Upper lobe of left lung (tissue), 6 donors: Measurements from ENCODE around the gene RPL27A. TPM values are rescaled to one million over a fixed set of nuclear protein-coding genes. Genes with fewer than 3 reads are reported as not detected.

Experiments
- ATAC-seq, 2 donors: fragments of 200-7000 bp; cut with Tn5 transposase; one replicate each; pipeline ENCODE4 v1.9.1; 2022; ENCODE audit warnings: mild to moderate bottlenecking in 2 of 2, moderate library complexity in 2 of 2; ENCODE audit not compliant: low FRiP score in 2 of 2
- DNase-seq, 2 donors: peaks; one replicate each; pipeline ENCODE4 v3.0.0-alpha.2; 2019 to 2020
- H3K27ac ChIP-seq, 4 donors: fragments of 200-600 bp; sonication (generic); one replicate each; pipeline ENCODE4 v1.5.1; 2016 to 2019
- H3K27me3 ChIP-seq, 4 donors: fragments of 200-600 bp; sonication (generic); one replicate each; pipeline ENCODE4 v1.5.1; 2017 to 2019
- H3K36me3 ChIP-seq, 4 donors: fragments of 200-600 bp; sonication (generic); one replicate each; pipeline ENCODE4 v1.5.1; 2016 to 2019
- H3K4me1 ChIP-seq, 4 donors: fragments of 200-600 bp; sonication (generic); one replicate each; pipeline ENCODE4 v1.5.1; 2018 to 2019
- H3K4me3 ChIP-seq, 4 donors: fragments of 200-600 bp; sonication (generic); one replicate each; pipeline ENCODE4 v1.5.1; 2017 to 2019; ENCODE audit warnings: mild to moderate bottlenecking in 2 of 4, moderate library complexity in 1 of 4
- H3K9me3 ChIP-seq, 4 donors: fragments of 200-600 bp; sonication (generic); one replicate each; pipeline ENCODE4 v1.5.1; 2018 to 2019
- EP300 ChIP-seq, 4 donors: sonication (generic); formaldehyde crosslinking; IDR thresholded peaks; one replicate each; pipeline ENCODE4 v1.5.1; 2017; ENCODE audit warnings: antibody characterized with exemption in 4 of 4, control low read depth in 2 of 4
- POLR2A ChIP-seq, 4 donors: fragments of 450-650 bp; IDR thresholded peaks; one replicate each; pipeline ENCODE4 v1.5.1; 2016 to 2017; ENCODE audit warnings: antibody characterized with exemption in 4 of 4, mild to moderate bottlenecking in 2 of 4
- POLR2AphosphoS5 ChIP-seq, 2 donors: sonication (generic); formaldehyde crosslinking; IDR thresholded peaks; one replicate each; pipeline ENCODE4 v1.5.1; 2017; ENCODE audit warnings: antibody characterized with exemption in 2 of 2
- WGBS, 2 donors: methylation state at CpG; one replicate each; pipeline ENCODE4 v1.1.5; 2017 to 2018; 5-methylcytosine and 5-hydroxymethylcytosine counted together
- total RNA-seq, 6 donors: library from RNA; depleted of rRNA in 4 of 6; stranded (reverse); fragments of >200 nt in 4 of 6; gene quantifications; one replicate each; pipeline versions ENCODE4 v1.1.0 to v1.2.1, GENCODE V29; 2016 to 2021
- TF ChIP-seq, protein P1 (sequence below), 6 experiments: fragments of 450-650 bp in 4 of 6; fragments of 200-600 bp in 2 of 6; sonication (generic) in 2 of 6; IDR thresholded peaks; one replicate each; pipeline ENCODE4 v1.5.1; 2016 to 2019; ENCODE audit warnings: antibody characterized with exemption in 6 of 6
- donor health status: DM: no; HTN: no; CAD: no; lungs with moderate emphysema.
- donor health status: DM: no; HTN: yes; CAD: no; lungs with severe emphysema.

RPL27A gene
- total RNA-seq, 6 donors from 2014 or later = 652 to 1,317 (median 861) TPM

DNA sequence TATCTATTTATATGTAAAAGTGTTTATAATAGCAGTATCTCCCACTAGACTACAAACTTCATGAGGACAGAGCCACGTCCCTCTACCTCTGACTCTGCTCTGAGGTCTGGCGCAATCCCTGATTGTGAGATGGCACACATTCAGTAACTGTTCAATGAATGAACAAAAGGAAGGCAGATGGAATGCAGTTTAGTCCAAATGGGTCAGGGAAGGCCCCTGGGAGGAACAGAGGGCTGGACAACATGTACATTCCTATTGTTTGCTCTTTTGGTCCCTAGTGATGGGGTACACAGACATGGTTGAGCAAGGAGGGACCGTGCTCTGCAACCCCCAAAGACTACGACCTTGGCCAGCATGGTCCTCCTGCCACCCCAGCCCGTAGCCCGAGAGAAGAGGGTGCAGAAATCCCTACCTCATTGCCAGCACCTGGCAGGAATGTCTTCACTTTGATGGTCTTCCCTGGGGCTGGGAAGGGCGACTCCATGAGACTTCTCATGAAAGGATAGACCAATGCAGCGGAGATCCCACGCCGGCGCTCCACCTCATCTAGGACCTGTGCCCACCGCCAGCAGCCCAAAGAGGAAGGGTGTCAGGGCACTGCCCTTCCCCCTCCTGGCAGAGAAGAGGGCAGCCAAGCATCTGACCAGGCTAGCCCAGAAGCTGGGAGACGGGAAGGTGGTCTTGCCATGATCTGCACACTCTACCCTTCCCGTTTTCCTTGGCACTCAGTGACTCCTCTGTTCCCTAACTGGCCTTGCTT lies 24.3 kb downstream of the RPL27A start:
- DNase-seq (no peak), ATAC-seq (no peak)
- Histone ChIP-seq H3K27me3 (no peaks in the 10 kb centered on the region), H3K27ac (peak overlapping the region in 1 of 4 donors; percentile 50), H3K9me3 (no peaks in the 10 kb centered on the region), H3K4me1 (peaks cover 0 to 3% (median 1%) of the 10 kb centered on the region in 4 donors), H3K4me3 (no peak overlapping the region), H3K36me3 (peaks cover 2 to 66% (median 52%) of the 10 kb centered on the region in 4 donors)
- TF ChIP-seq POLR2A (IDR thresholded peaks at IDR 0.05) = no peak
- TF ChIP-seq, protein P1, sequence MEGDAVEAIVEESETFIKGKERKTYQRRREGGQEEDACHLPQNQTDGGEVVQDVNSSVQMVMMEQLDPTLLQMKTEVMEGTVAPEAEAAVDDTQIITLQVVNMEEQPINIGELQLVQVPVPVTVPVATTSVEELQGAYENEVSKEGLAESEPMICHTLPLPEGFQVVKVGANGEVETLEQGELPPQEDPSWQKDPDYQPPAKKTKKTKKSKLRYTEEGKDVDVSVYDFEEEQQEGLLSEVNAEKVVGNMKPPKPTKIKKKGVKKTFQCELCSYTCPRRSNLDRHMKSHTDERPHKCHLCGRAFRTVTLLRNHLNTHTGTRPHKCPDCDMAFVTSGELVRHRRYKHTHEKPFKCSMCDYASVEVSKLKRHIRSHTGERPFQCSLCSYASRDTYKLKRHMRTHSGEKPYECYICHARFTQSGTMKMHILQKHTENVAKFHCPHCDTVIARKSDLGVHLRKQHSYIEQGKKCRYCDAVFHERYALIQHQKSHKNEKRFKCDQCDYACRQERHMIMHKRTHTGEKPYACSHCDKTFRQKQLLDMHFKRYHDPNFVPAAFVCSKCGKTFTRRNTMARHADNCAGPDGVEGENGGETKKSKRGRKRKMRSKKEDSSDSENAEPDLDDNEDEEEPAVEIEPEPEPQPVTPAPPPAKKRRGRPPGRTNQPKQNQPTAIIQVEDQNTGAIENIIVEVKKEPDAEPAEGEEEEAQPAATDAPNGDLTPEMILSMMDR (IDR thresholded peaks at IDR 0.05) = no peak
- no peak for TF ChIP-seq EP300 (IDR thresholded peaks at IDR 0.05)
- no peak for TF ChIP-seq POLR2AphosphoS5 (IDR thresholded peaks at IDR 0.05)
- 92 to 96% methylated on average over 8 to 14 of the region's 14 CpGs for WGBS, 2 donors

DNA sequence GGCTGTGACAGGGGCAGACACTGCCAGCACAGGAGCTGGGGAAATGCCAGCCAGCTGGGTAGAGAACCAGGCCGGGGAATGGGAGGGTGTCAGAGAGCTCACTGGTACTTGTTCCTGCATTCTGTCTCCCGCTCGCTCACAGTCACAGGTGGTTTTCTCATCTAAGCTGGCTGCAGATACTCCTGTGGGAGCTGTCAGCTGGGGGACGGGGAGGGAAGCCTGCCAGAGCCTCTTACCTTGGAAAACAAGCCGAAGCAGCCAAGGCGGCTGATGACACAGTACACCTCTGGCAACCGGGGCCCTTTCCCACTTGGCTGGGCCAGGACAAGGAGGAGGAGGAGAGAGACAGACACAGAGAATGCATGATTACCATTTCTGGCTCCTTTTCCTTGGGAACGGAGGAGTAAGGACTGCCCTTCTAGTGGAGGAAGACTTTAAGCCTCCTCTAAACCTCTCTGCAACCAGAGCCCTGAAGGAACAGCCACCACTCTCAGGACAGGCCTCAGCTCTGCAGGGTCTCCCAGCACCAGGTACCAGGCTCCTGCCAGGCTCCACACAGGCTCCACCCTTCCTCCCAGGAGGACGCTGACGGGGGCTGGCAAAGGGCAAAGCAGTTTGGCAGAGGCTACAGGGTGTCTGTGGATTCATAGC lies 25.1 kb downstream of the RPL27A start:
- peak in 1 of 2 donors; percentile 54 for ATAC-seq
- H3K4me3 ChIP-seq = no peak overlapping the region

DNA sequence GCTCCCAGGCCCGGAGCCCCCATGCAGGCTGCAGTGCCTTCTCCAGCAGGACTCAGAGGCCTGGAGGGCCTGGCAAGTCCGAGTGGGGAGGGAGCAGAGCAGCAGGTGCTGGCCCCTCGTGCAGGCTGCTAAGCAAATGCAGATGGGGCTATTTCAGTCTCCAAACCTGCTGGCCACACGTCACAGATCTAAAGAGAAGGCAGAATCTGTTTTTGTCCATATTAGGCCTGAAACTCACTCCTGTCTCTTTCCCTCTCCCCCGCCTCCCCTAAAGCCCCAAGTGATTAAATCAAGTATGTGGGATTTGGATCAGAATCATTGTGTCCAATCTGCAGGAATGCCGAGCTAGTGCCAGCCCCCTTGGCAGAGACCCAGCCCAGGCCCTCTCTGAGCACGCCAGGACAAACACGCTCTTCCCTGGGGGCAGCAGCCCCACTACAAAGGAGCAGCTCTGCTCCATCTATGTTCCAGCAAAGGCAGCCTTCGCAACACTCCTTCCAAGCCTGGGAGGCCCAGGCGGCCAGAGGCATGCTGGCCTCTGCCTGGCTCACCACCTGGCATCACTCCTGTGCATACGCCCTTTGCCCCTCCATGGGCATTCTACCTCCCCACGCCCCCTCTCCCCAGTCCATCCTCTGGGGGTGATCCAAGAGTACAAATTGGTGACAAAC lies 26.5 kb downstream of the RPL27A start:
- ATAC-seq (peak; percentile 15 to 83), DNase-seq (peak in 1 of 2 donors; percentile 75)
- 61 to 79% methylated on average over 10 to 12 of the region's 12 CpGs for WGBS, 2 donors
- Histone ChIP-seq H3K4me3 (no peak overlapping the region), H3K4me1 (peaks cover 0 to 3% (median 1%) of the 10 kb centered on the region in 4 donors), H3K36me3 (peaks cover 0 to 68% (median 41%) of the 10 kb centered on the region in 4 donors), H3K9me3 (no peaks in the 10 kb centered on the region), H3K27ac (peak overlapping the region; percentile 21 to 53 (median 49)), H3K27me3 (no peaks in the 10 kb centered on the region)
- TF ChIP-seq, protein P1 (IDR thresholded peaks at IDR 0.05) = no peak
- TF ChIP-seq POLR2AphosphoS5 (IDR thresholded peaks at IDR 0.05) = no peak
- TF ChIP-seq EP300 (IDR thresholded peaks at IDR 0.05) = no peak
- no peak for TF ChIP-seq POLR2A (IDR thresholded peaks at IDR 0.05)

More for the DNA sequence above, 25.1 kb downstream of the RPL27A start:
- no peak for DNase-seq
- Histone ChIP-seq H3K27me3 (no peaks in the 10 kb centered on the region), H3K4me1 (peaks cover 0 to 3% (median 1%) of the 10 kb centered on the region in 4 donors), H3K36me3 (peaks cover 2 to 68% (median 53%) of the 10 kb centered on the region in 4 donors), H3K27ac (peak overlapping the region; percentile 21 to 53 (median 49)), H3K9me3 (no peaks in the 10 kb centered on the region)
- TF ChIP-seq EP300 (IDR thresholded peaks at IDR 0.05) (no peak), POLR2A (IDR thresholded peaks at IDR 0.05) (no peak), POLR2AphosphoS5 (IDR thresholded peaks at IDR 0.05) (no peak)
- TF ChIP-seq, protein P1 (IDR thresholded peaks at IDR 0.05) = no peak
- 89 to 93% methylated on average over 8 to 10 of the region's 10 CpGs for WGBS, 2 donors

DNA sequence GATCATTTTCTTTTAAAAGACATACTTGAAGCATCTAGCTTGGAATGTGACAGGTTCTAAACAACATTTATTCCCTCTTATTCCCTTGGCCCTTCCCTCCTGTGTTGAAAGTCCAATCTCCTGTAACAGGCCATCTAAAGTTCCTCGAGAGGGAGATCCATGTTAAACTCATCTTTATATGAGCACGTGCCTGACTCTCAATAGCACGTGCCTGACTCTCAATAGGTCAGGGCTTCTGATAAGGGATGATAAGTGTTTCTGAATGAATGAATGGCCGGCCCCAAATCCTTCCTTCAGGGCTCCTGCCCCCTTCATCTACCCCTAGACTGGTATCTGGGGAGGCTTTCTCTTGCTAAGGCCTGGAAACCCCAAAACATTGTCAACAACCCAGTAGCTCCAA lies 27.2 kb downstream of the RPL27A start:
- DNase-seq = no peak
- Histone ChIP-seq H3K4me3 (no peak overlapping the region), H3K36me3 (peaks cover 0 to 68% (median 44%) of the 10 kb centered on the region in 4 donors), H3K27ac (peak overlapping the region in 3 of 4 donors; percentile 21 to 45 (median 34)), H3K9me3 (no peaks in the 10 kb centered on the region), H3K27me3 (no peaks in the 10 kb centered on the region), H3K4me1 (peaks cover 0 to 3% (median 1%) of the 10 kb centered on the region in 4 donors)
- no peak for ATAC-seq
- TF ChIP-seq POLR2A (IDR thresholded peaks at IDR 0.05) (no peak), EP300 (IDR thresholded peaks at IDR 0.05) (no peak), POLR2AphosphoS5 (IDR thresholded peaks at IDR 0.05) (no peak)
- TF ChIP-seq, protein P1 (IDR thresholded peaks at IDR 0.05) = no peak
- WGBS, 2 donors = 81 to 92% methylated on average over 4 of the region's 4 CpGs
